ENCODE measurements around the gene ITPRIP. TPM values are rescaled to one million over a fixed set of nuclear protein-coding genes. Genes with fewer than 3 reads are reported as not detected.
A peak's percentile ranks its signal among the peaks of the same experiment; 100 is the strongest.

ITPRIP gene
- total and polyA plus RNA-seq, 4 donors = 21.7 to 44.7 (median 29.9) TPM

- H3K27ac ChIP-seq (ENCODE audit: low read depth in 1 of 2, low read length in 1 of 2) = peak overlapping the region; percentile 54 to 94
- no peaks in the 10 kb centered on the region for H3K27me3 ChIP-seq (ENCODE audit: control insufficient read depth in 3 of 3, insufficient read depth in 3 of 3, low read length in 2 of 3)
- no peaks in the 10 kb centered on the region for H3K9me3 ChIP-seq (ENCODE audit: control insufficient read depth in 4 of 4, insufficient read depth in 3 of 4, low read length in 3 of 4)
- 72 to 82% methylated on average over 11 of the region's 11 CpGs for WGBS, 2 donors
- DNase-seq (no peak), ATAC-seq (ENCODE audit: insufficient read depth, low FRiP score) (no peak)
- H3K9ac ChIP-seq (ENCODE audit: insufficient read depth in 1 of 2, low read length in 2 of 2) = no peak overlapping the region
- peaks cover 54 to 77% (median 58%) of the 10 kb centered on the region in 5 donors for H3K4me1 ChIP-seq (ENCODE audit: control insufficient read depth in 5 of 5, insufficient read depth in 5 of 5, low read length in 5 of 5)
- peaks cover 0 to 2% (median 0%) of the 10 kb centered on the region in 4 donors for H3K36me3 ChIP-seq (ENCODE audit: control insufficient read depth in 4 of 4, insufficient read depth in 4 of 4, low read length in 4 of 4)
- H3K4me3 ChIP-seq = no peak overlapping the region
- TF ChIP-seq CTCF (IDR thresholded peaks at IDR 0.05; ENCODE audit: control extremely low read depth, extremely low read depth) = no peak
Measured at GRCh38 chr10:104332243-104333031, 5.8 kb downstream of the ITPRIP start.

GRCh38 chr10:104331208-104331838 is 6.9 kb downstream of the ITPRIP start:
- ATAC-seq (ENCODE audit: insufficient read depth, low FRiP score) (peak; percentile 2), DNase-seq (peak; percentile 83 to 91 (median 87))
- Histone ChIP-seq H3K27me3 (ENCODE audit: control insufficient read depth in 3 of 3, insufficient read depth in 3 of 3, low read length in 2 of 3) (no peaks in the 10 kb centered on the region), H3K9me3 (ENCODE audit: control insufficient read depth in 4 of 4, insufficient read depth in 3 of 4, low read length in 3 of 4) (no peaks in the 10 kb centered on the region), H3K9ac (ENCODE audit: insufficient read depth in 1 of 2, low read length in 2 of 2) (peak overlapping the region in 1 of 2 donors; percentile 65), H3K4me1 (ENCODE audit: control insufficient read depth in 5 of 5, insufficient read depth in 5 of 5, low read length in 5 of 5) (peaks cover 48 to 79% (median 64%) of the 10 kb centered on the region in 5 donors), H3K27ac (ENCODE audit: low read depth in 1 of 2, low read length in 1 of 2) (peak overlapping the region; percentile 83 to 94), H3K36me3 (ENCODE audit: control insufficient read depth in 4 of 4, insufficient read depth in 4 of 4, low read length in 4 of 4) (peaks cover 0 to 2% (median 0%) of the 10 kb centered on the region in 4 donors), H3K4me3 (no peak overlapping the region)
- no peak for TF ChIP-seq CTCF (IDR thresholded peaks at IDR 0.05; ENCODE audit: control extremely low read depth, extremely low read depth)
- 39 to 74% methylated on average over 9 of the region's 9 CpGs for WGBS, 2 donors

- H3K9ac ChIP-seq (ENCODE audit: insufficient read depth in 1 of 2, low read length in 2 of 2) = peak overlapping the region in 1 of 2 donors; percentile 65
- H3K9me3 ChIP-seq (ENCODE audit: control insufficient read depth in 4 of 4, insufficient read depth in 3 of 4, low read length in 3 of 4) = no peaks in the 10 kb centered on the region
- H3K27me3 ChIP-seq (ENCODE audit: control insufficient read depth in 3 of 3, insufficient read depth in 3 of 3, low read length in 2 of 3) = no peaks in the 10 kb centered on the region
- no peak overlapping the region for H3K4me3 ChIP-seq
- peak; percentile 75 to 85 (median 82) for DNase-seq
- H3K36me3 ChIP-seq (ENCODE audit: control insufficient read depth in 4 of 4, insufficient read depth in 4 of 4, low read length in 4 of 4) = peaks cover 0 to 2% (median 0%) of the 10 kb centered on the region in 4 donors
- no peak for TF ChIP-seq CTCF (IDR thresholded peaks at IDR 0.05; ENCODE audit: control extremely low read depth, extremely low read depth)
- H3K27ac ChIP-seq (ENCODE audit: low read depth in 1 of 2, low read length in 1 of 2) = peak overlapping the region; percentile 83 to 94
- peaks cover 47 to 82% (median 73%) of the 10 kb centered on the region in 5 donors for H3K4me1 ChIP-seq (ENCODE audit: control insufficient read depth in 5 of 5, insufficient read depth in 5 of 5, low read length in 5 of 5)
- peak; percentile 5 for ATAC-seq (ENCODE audit: insufficient read depth, low FRiP score)
- 26 to 42% methylated on average over 8 of the region's 8 CpGs for WGBS, 2 donors
Measured at GRCh38 chr10:104330168-104331110, 7.8 kb downstream of the ITPRIP start.
